Stomach (tissue), 9 donors: ENCODE measurements around the gene PKD1L1. TPM values are rescaled to one million over a fixed set of nuclear protein-coding genes. Genes with fewer than 3 reads are reported as not detected.
A peak's percentile ranks its signal among the peaks of the same experiment; 100 is the strongest.

Experiments used
- DNase-seq, 2 donors: peaks; one replicate each; pipeline versions ENCODE4 v3.0.0 to v3.0.0-alpha.2; 2013 to 2019
- H3K27ac ChIP-seq, 5 donors: fragments of 200-600 bp in 4 of 5; sonication (generic) in 4 of 5; one replicate each; pipeline ENCODE4 v1.5.1; 2013 to 2019; ENCODE audit warnings: mild to moderate bottlenecking in 1 of 5, moderate library complexity in 1 of 5
- H3K27me3 ChIP-seq, 3 donors: fragments of 200-600 bp; sonication (generic); one replicate each; pipeline ENCODE4 v1.5.1; 2017 to 2019; ENCODE audit warnings: mixed run types in 1 of 3
- H3K36me3 ChIP-seq, 4 donors: fragments of 200-600 bp; sonication (generic); 1 replicate in 3 of 4; 2 replicates in 1 of 4; pipeline ENCODE4 v1.5.1; 2016 to 2019
- H3K4me1 ChIP-seq, 4 donors: fragments of 200-600 bp; sonication (generic); one replicate each; pipeline ENCODE4 v1.5.1; 2016 to 2019
- H3K4me3 ChIP-seq, 4 donors: fragments of 200-600 bp; sonication (generic) in 3 of 4; one replicate each; pipeline ENCODE4 v1.5.1; 2016 to 2019; ENCODE audit warnings: mild to moderate bottlenecking in 1 of 4
- H3K9me3 ChIP-seq, 4 donors: fragments of 200-600 bp; sonication (generic); one replicate each; pipeline ENCODE4 v1.5.1; 2016 to 2019
- EP300 ChIP-seq: sonication (generic); formaldehyde crosslinking; IDR thresholded peaks from one replicate; pipeline ENCODE4 v1.6.1; 2017; ENCODE audit warnings: antibody characterized with exemption
- POLR2A ChIP-seq, 4 donors: fragments of 450-650 bp; IDR thresholded peaks; one replicate each; pipeline ENCODE4 v1.6.1; 2016; ENCODE audit warnings: antibody characterized with exemption in 4 of 4, control low read depth in 2 of 4, mild to moderate bottlenecking in 1 of 4, moderate library complexity in 1 of 4
- POLR2AphosphoS5 ChIP-seq, 3 donors: sonication (generic); formaldehyde crosslinking; IDR thresholded peaks; one replicate each; pipeline ENCODE4 v1.6.1; 2016; ENCODE audit warnings: antibody characterized with exemption in 3 of 3
- WGBS, 5 donors: extraction: QIAGEN DNeasy Blood & Tissue Kit in 3 of 5; methylation state at CpG; one replicate each; pipeline versions ENCODE4 v1.1.5 to v1.1.7; 2013 to 2018; 5-methylcytosine and 5-hydroxymethylcytosine counted together
- intact Hi-C: fragments of 100-400 bp; cut with DNase I; formaldehyde crosslinking; loops from one replicate; pipeline ENCODE4 v1.15.1; 2023; ENCODE audit warnings: low total_unique reads
- polyA plus RNA-seq, 3 donors: library from polyadenylated mRNA; stranded (reverse); fragments of 200-250 nt; gene quantifications; one replicate each; pipeline ENCODE4 v1.2.3, GENCODE V29; 2013
- total RNA-seq, 5 donors: library from RNA; depleted of rRNA; stranded (reverse); fragments of >200 nt; gene quantifications; one replicate each; pipeline versions ENCODE4 v1.1.0 to v1.2.3, GENCODE V29; 2014 to 2016
- TF ChIP-seq, protein P1 (sequence below), 7 experiments: fragments of 450-650 bp in 4 of 7; fragments of 200-600 bp in 3 of 7; sonication (generic) in 3 of 7; IDR thresholded peaks; one replicate each; pipeline ENCODE4 v1.5.1; 2016 to 2019; ENCODE audit warnings: antibody characterized with exemption in 7 of 7, control low read depth in 2 of 7, mild to moderate bottlenecking in 1 of 7
- donor health status: healthy with polysubstance abuse.
- donor health status: Bipolar disorder and iron deficiency.
- donor health status: healthy.

The PKD1L1 gene
- total and polyA plus RNA-seq, 8 donors, result under 0.01 to 1.2 (median 0.10) TPM; not detected in 2

DNA sequence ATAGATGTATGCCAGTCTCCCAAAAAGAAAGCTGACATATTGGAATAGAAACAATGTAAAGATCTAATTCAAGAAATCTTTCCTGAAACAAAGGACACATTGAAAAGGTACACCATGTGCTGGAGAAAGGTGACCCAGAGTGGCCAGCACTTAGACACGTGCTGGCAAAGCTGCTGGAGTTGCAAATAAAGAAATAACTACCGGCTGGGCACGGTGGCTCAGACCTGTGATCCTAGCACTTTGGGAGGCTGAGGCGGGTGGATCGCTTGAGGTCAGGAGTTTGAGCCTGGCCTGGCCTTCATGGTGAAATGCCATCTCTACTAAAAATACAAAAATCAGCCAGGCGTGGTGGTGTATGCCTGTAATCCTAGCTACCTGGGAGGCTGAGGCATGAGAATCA, 35.9 kb downstream of the PKD1L1 start:
- no peak overlapping the region for H3K4me3 ChIP-seq
- intact Hi-C loops, result no loop called here
- TF ChIP-seq, protein P1, sequence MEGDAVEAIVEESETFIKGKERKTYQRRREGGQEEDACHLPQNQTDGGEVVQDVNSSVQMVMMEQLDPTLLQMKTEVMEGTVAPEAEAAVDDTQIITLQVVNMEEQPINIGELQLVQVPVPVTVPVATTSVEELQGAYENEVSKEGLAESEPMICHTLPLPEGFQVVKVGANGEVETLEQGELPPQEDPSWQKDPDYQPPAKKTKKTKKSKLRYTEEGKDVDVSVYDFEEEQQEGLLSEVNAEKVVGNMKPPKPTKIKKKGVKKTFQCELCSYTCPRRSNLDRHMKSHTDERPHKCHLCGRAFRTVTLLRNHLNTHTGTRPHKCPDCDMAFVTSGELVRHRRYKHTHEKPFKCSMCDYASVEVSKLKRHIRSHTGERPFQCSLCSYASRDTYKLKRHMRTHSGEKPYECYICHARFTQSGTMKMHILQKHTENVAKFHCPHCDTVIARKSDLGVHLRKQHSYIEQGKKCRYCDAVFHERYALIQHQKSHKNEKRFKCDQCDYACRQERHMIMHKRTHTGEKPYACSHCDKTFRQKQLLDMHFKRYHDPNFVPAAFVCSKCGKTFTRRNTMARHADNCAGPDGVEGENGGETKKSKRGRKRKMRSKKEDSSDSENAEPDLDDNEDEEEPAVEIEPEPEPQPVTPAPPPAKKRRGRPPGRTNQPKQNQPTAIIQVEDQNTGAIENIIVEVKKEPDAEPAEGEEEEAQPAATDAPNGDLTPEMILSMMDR (IDR thresholded peaks at IDR 0.05), result no peak
- TF ChIP-seq EP300, result no peak
- TF ChIP-seq POLR2AphosphoS5 (IDR thresholded peaks at IDR 0.05), result no peak
- TF ChIP-seq POLR2A (IDR thresholded peaks at IDR 0.05), result no peak
- H3K36me3 ChIP-seq, result no peaks in the 10 kb centered on the region
- WGBS, 5 donors, result 72 to 88% (median 81%) methylated on average over 6 of the region's 6 CpGs
- no peaks in the 10 kb centered on the region for H3K9me3 ChIP-seq
- DNase-seq, result no peak
- no peaks in the 10 kb centered on the region for H3K4me1 ChIP-seq
- no peaks in the 10 kb centered on the region for H3K27me3 ChIP-seq
- H3K27ac ChIP-seq, result no peak overlapping the region

- Histone ChIP-seq H3K36me3 (no peaks in the 10 kb centered on the region), H3K4me3 (no peak overlapping the region), H3K27me3 (no peaks in the 10 kb centered on the region), H3K9me3 (no peaks in the 10 kb centered on the region), H3K27ac (no peak overlapping the region), H3K4me1 (peaks cover 0 to 9% (median 0%) of the 10 kb centered on the region in 4 donors)
- 74 to 100% (median 80%) methylated on average over 1 of the region's 1 CpG for WGBS, 5 donors
- TF ChIP-seq EP300, result no peak
- no peak for TF ChIP-seq POLR2AphosphoS5 (IDR thresholded peaks at IDR 0.05)
- TF ChIP-seq, protein P1 (IDR thresholded peaks at IDR 0.05), result no peak
- no peak for TF ChIP-seq POLR2A (IDR thresholded peaks at IDR 0.05)
- intact Hi-C loops, result no loop called here
- DNase-seq, result no peak
Observed at GRCh38 chr7:47908720-47909119, 39.5 kb downstream of the PKD1L1 start.

DNA sequence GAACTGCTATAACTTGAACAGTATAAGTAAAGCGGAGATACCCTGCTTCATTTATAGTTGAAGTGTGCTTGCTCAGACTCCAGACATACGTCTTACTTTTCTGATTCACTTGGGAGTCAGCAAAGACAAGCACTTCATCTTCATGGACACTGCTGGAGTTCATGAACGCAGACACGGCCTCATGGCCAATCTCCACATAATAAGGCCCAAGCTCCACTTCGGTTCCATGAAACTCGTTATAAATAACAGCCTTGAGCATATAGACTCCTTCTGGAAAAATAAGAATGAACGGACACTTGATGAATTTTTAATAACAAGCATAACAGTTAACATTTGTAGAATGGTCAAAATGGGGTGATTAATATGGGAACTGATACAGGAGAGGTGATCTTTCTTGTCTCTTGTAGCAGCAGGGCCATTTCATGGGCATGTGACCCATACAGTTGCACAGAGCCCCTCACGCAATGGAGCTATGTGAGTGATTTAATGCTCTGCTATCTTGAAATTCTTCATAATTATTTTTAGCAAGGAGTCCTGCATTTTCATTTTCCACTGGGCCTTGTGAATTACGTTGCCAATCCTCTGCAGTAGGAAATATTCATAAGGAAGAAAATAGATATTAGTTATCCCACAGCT, 40.2 kb downstream of the PKD1L1 start:
- 91 to 95% (median 94%) methylated on average over 9 of the region's 9 CpGs for WGBS, 5 donors
- Histone ChIP-seq H3K36me3 (no peaks in the 10 kb centered on the region), H3K4me1 (peaks cover 0 to 9% (median 0%) of the 10 kb centered on the region in 4 donors), H3K27me3 (no peaks in the 10 kb centered on the region), H3K4me3 (no peak overlapping the region), H3K9me3 (no peaks in the 10 kb centered on the region), H3K27ac (no peak overlapping the region)
- TF ChIP-seq POLR2AphosphoS5 (IDR thresholded peaks at IDR 0.05) (no peak), EP300 (no peak), POLR2A (IDR thresholded peaks at IDR 0.05) (no peak)
- intact Hi-C loops, result no loop called here
- no peak for DNase-seq

DNA sequence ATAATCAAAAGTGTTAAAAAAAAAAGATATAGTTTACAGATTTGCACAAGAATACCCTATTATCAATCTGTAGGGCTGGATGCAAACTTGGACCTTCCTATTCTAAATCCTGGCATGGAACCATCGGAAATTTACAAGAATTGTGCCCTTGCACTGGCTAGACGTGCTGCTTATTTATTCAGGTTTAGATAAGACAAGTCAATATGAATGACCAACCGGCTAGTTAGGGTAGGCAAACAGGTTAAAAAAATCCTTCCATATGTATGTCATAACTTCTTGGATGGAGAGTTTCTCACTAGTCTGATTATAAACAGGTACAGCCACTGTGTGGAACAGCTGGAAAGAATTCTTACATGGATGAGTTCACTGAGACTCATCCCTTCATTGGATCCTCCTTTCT, 41.4 kb downstream of the PKD1L1 start:
- Histone ChIP-seq H3K27ac (no peak overlapping the region), H3K4me1 (peaks cover 0 to 9% (median 0%) of the 10 kb centered on the region in 4 donors), H3K27me3 (no peaks in the 10 kb centered on the region), H3K4me3 (no peak overlapping the region), H3K36me3 (no peaks in the 10 kb centered on the region), H3K9me3 (no peaks in the 10 kb centered on the region)
- no peak for TF ChIP-seq EP300
- TF ChIP-seq POLR2AphosphoS5 (IDR thresholded peaks at IDR 0.05), result peak in 1 of 3 donors; percentile 17
- intact Hi-C loops, result no loop called here
- peak in 1 of 2 donors; percentile 25 for DNase-seq
- WGBS, 5 donors, result 29 to 52% (median 39%) methylated on average over 3 of the region's 3 CpGs

GRCh38 chr7:47905076-47905920, 43.0 kb downstream of the PKD1L1 start:
- Histone ChIP-seq H3K4me3 (no peak overlapping the region), H3K27ac (no peak overlapping the region), H3K36me3 (no peaks in the 10 kb centered on the region), H3K9me3 (no peaks in the 10 kb centered on the region), H3K4me1 (peaks cover 0 to 9% (median 0%) of the 10 kb centered on the region in 4 donors), H3K27me3 (no peaks in the 10 kb centered on the region)
- WGBS, 5 donors, result 35 to 52% (median 41%) methylated on average over 10 of the region's 10 CpGs
- intact Hi-C loops, result no loop called here
- DNase-seq, result no peak
- TF ChIP-seq POLR2A (IDR thresholded peaks at IDR 0.05), result no peak
- TF ChIP-seq, protein P1 (IDR thresholded peaks at IDR 0.05), result no peak
- TF ChIP-seq EP300, result no peak
- no peak for TF ChIP-seq POLR2AphosphoS5 (IDR thresholded peaks at IDR 0.05)
